Measurements from ENCODE around the gene PTPRH. TPM values are rescaled to one million over a fixed set of nuclear protein-coding genes. Genes with fewer than 3 reads are reported as not detected.
"Not testable (repeated sequence)": the region's sequence is repeated elsewhere in the genome, so short reads cannot be mapped to it uniquely, and the experiment has no call there.

Gene PTPRH
- total RNA-seq, 1 donor from 2014 or later: 0.07 TPM

GRCh38 chr19:55193481-55193880 lies 15.8 kb downstream of the PTPRH start:
- intact Hi-C loops (cut with micrococcal nuclease): no loop called here

- intact Hi-C loops (cut with micrococcal nuclease): no loop called here
Measured at GRCh38 chr19:55189403-55189835, 19.9 kb downstream of the PTPRH start.

- intact Hi-C loops (cut with micrococcal nuclease): no loop called here
Measured at GRCh38 chr19:55188625-55189024, 20.7 kb downstream of the PTPRH start.

GRCh38 chr19:55186080-55186479 lies 23.2 kb downstream of the PTPRH start:
- intact Hi-C loops (cut with micrococcal nuclease): no loop called here

GRCh38 chr19:55181740-55182139 lies 27.6 kb downstream of the PTPRH start:
- intact Hi-C loops (cut with micrococcal nuclease): no loop called here

GRCh38 chr19:55179606-55180484 lies 29.5 kb downstream of the PTPRH start, which contains the start of gene SYT5:
SYT5 (minus strand) TSS chr19:55180289; CDS start chr19:55179041, 1,248 bp downstream.
- intact Hi-C loops (cut with micrococcal nuclease): loop anchor here (1.0 to 5.0 kb wide), 5 partner anchors 79 to 962 kb away; partner anchors contain the start of genes HSPBP1, KMT5C, PPP6R1 and ZNF444

GRCh38 chr19:55178781-55179599 lies 30.3 kb downstream of the PTPRH start:
- intact Hi-C loops (cut with micrococcal nuclease): loop anchor here (1.0 to 5.0 kb wide), 5 partner anchors 80 to 963 kb away; partner anchors contain the start of genes HSPBP1, KMT5C, PPP6R1 and ZNF444

- intact Hi-C loops (cut with micrococcal nuclease): loop anchor here (5.0 kb wide), 1 partner anchor 966 kb away; the partner anchor contains the start of gene ZNF444
Measured at GRCh38 chr19:55176076-55176475, 33.2 kb downstream of the PTPRH start.

GRCh38 chr19:55175117-55175867 lies 34.0 kb downstream of the PTPRH start:
- intact Hi-C loops (cut with micrococcal nuclease): loop anchor here (2.0 to 5.0 kb wide), 2 partner anchors 14 to 967 kb away; partner anchors contain the start of gene ZNF444

- intact Hi-C loops (cut with micrococcal nuclease): loop anchor here (2.0 to 5.0 kb wide), 2 partner anchors 14 to 968 kb away; partner anchors contain the start of gene ZNF444
Measured at GRCh38 chr19:55174425-55175116, 34.7 kb downstream of the PTPRH start.

- intact Hi-C loops (cut with micrococcal nuclease): loop anchor here (2.0 kb wide), 1 partner anchor 13 kb away; no protein-coding TSS in a partner anchor
Measured at GRCh38 chr19:55173714-55174409, 35.4 kb downstream of the PTPRH start.

GRCh38 chr19:55173186-55173713 lies 36.1 kb downstream of the PTPRH start:
- intact Hi-C loops (cut with micrococcal nuclease): no loop called here

GRCh38 chr19:55172741-55173140 lies 36.6 kb downstream of the PTPRH start:
- intact Hi-C loops (cut with micrococcal nuclease): no loop called here

- intact Hi-C loops (cut with micrococcal nuclease): not testable (repeated sequence)
Measured at GRCh38 chr19:55172318-55172717, 37.0 kb downstream of the PTPRH start.

- intact Hi-C loops (cut with micrococcal nuclease): no loop called here
Measured at GRCh38 chr19:55171440-55171839, 37.9 kb downstream of the PTPRH start.

- intact Hi-C loops (cut with micrococcal nuclease): no loop called here
Measured at GRCh38 chr19:55169136-55169535, 40.2 kb downstream of the PTPRH start.

- intact Hi-C loops (cut with micrococcal nuclease): loop anchor here (1.0 to 2.0 kb wide), 2 partner anchors 49 to 92 kb away; partner anchors contain the start of genes PPP1R12C and PPP6R1
Measured at GRCh38 chr19:55166530-55167268, 42.6 kb downstream of the PTPRH start, which contains the start of gene DNAAF3. DNAAF3 (minus strand) TSS chr19:55166613; CDS start chr19:55166413, 200 bp downstream.

- intact Hi-C loops (cut with micrococcal nuclease): loop anchor here (1.0 to 2.0 kb wide), 2 partner anchors 49 to 93 kb away; partner anchors contain the start of genes PPP1R12C and PPP6R1
Measured at GRCh38 chr19:55165952-55166529, 43.3 kb downstream of the PTPRH start.
